ENCODE results near the gene SLC48A1. TPM values are rescaled to one million over a fixed set of nuclear protein-coding genes. Genes with fewer than 3 reads are reported as not detected.

SLC48A1 gene
- total RNA-seq, 1 experiment from 2014 or later: 20.0 TPM

- Histone ChIP-seq H2AFZ (ENCODE audit: low read depth, low read length, poor library complexity, severe bottlenecking) (no peak overlapping the region), H3K27ac (ENCODE audit: low read depth, low read length) (no peak overlapping the region), H3K9ac (ENCODE audit: low read length) (no peak overlapping the region), H3K79me2 (ENCODE audit: insufficient read depth, low read length) (peaks cover 24% of the 10 kb centered on the region), H4K20me1 (ENCODE audit: insufficient read depth) (no peaks in the 10 kb centered on the region), H3K4me1 (ENCODE audit: control insufficient read depth in 1 of 2, insufficient read depth in 2 of 2, low read length in 2 of 2) (peaks cover 27 to 54% of the 10 kb centered on the region in 2 experiments), H3K9me3 (ENCODE audit: control insufficient read depth in 1 of 2, insufficient read depth in 1 of 2, low read depth in 1 of 2, low read length in 2 of 2) (no peaks in the 10 kb centered on the region), H3K4me2 (ENCODE audit: low read length) (no peak overlapping the region), H3K9me2 (ENCODE audit: insufficient read depth) (no peaks in the 10 kb centered on the region), H3K27me3 (ENCODE audit: insufficient read depth, low read length) (no peaks in the 10 kb centered on the region), H3K4me3 (replicated peaks in 1 of 2; ENCODE audit: low read depth in 1 of 2, low read length in 2 of 2) (no peak overlapping the region), H3K36me3 (ENCODE audit: control insufficient read depth in 1 of 2, insufficient read depth in 2 of 2, low read length in 2 of 2) (no peaks in the 10 kb centered on the region)
- ATAC-seq: no peak
- no peak for DNase-seq (ENCODE audit: low read depth, low spot score)
- RAD21 ChIA-PET (ENCODE audit: low non-redundant PET in 1 of 2, low total read pairs in 2 of 2, uncharacterized antibody in 2 of 2, unreplicated experiment in 2 of 2): no interaction called here
- CTCF ChIA-PET: interaction anchor here (2.0 to 2.5 kb wide), 2 partner anchors 27 to 29 kb away, joined by 6 to 15 read pairs; no protein-coding TSS in a partner anchor
- no peak for TF ChIP-seq CTCF (IDR thresholded peaks at IDR 0.05 in 2 of 3, conservative IDR thresholded peaks at IDR 0.05 in 1 of 3; ENCODE audit: borderline replicate concordance in 1 of 3, insufficient read depth in 1 of 3, low read depth in 2 of 3, low read length in 2 of 3)
- no peak for TF ChIP-seq ZFX (IDR thresholded peaks at IDR 0.05)
- TF ChIP-seq TCF7L2 (IDR thresholded peaks at IDR 0.05; ENCODE audit: borderline replicate concordance, extremely low read depth, insufficient read depth, insufficient read length): no peak
- no peak for TF ChIP-seq CBX3 (IDR thresholded peaks at IDR 0.05; ENCODE audit: low read depth)
- no peak for TF ChIP-seq FOSL1 (IDR thresholded peaks at IDR 0.05; ENCODE audit: low read depth)
- TF ChIP-seq ZNF274 (IDR thresholded peaks at IDR 0.05; ENCODE audit: low read depth, low read length): no peak
- TF ChIP-seq ZBTB33 (IDR thresholded peaks at IDR 0.05; ENCODE audit: extremely low read depth, insufficient replicate concordance, low read length): no peak
- no peak for TF ChIP-seq REST (IDR thresholded peaks at IDR 0.05; ENCODE audit: low read depth)
- BruUV-seq (replicated peaks): no TSS peak
- POLR2A ChIA-PET: no interaction called here
- intact Hi-C loops (cut with micrococcal nuclease): loop anchor here (10.0 kb wide), 1 partner anchor 737 kb away; no protein-coding TSS in a partner anchor
These were observed 1.7 kb upstream of the SLC48A1 start for GRCh38 chr12:47771304-47771703.
